HG03196 (cell line): ENCODE measurements around the gene MINK1.
"Not testable (repeated sequence)": the region's sequence is repeated elsewhere in the genome, so short reads cannot be mapped to it uniquely, and the experiment has no call there.

Experiments used
- ATAC-seq: cut with Tn5 transposase; IDR thresholded peaks from one replicate; pipeline ENCODE4 v1.9.1; 2021; ENCODE audit not compliant: unreplicated experiment

Gene MINK1

DNA sequence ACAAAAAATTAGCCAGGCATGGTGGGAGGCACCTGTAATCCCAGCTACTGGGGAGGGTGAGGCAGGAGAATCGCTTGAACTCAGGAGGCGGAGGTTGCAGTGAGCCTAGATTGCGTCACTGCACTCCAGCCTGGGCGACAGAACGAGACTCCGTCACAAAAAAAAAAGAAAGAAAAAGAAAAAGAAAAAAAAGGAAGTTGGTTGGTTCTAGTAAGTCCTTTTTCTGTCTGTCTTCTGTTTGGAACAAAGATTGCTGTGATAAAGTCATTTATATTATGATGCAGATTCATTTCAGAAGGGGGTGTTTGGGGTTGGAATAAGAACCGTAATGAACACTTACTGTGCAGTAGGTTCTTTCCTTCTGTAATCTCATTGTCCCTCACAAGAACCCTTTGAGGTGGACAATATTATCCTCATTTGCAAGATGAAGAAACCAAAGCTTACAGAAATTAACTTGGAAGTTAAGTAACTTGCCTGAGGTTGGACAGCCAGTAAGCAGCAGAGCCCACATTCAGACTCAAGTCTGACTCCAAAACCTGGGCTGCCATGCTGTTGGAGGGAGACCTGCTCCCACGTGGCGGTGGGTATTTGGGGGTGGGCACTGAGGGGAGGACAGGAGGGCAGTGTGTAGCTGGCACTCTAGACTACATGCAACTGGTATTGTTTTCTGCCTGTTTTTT lies 10.3 kb downstream of the MINK1 start:
- no peak for ATAC-seq

DNA sequence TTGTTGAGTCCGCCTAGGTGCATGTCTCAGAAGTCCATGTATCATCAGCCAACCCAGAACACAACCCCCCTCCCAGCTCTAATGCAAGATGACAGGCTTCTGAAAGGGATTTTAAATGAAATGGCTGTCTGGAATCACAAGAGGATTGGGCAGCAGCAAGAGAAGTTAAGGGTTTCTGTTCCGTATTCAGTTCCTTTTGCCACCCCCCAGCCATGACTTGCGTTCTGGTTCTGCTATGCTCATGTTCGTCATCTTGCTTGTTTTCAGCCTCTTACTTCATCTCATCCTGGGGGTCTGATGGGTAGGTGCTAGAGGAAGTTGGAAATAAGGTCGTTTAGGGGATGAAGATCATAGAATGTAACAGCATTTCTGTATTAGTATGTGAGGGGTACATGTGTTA lies 12.0 kb downstream of the MINK1 start:
- ATAC-seq, result no peak

DNA sequence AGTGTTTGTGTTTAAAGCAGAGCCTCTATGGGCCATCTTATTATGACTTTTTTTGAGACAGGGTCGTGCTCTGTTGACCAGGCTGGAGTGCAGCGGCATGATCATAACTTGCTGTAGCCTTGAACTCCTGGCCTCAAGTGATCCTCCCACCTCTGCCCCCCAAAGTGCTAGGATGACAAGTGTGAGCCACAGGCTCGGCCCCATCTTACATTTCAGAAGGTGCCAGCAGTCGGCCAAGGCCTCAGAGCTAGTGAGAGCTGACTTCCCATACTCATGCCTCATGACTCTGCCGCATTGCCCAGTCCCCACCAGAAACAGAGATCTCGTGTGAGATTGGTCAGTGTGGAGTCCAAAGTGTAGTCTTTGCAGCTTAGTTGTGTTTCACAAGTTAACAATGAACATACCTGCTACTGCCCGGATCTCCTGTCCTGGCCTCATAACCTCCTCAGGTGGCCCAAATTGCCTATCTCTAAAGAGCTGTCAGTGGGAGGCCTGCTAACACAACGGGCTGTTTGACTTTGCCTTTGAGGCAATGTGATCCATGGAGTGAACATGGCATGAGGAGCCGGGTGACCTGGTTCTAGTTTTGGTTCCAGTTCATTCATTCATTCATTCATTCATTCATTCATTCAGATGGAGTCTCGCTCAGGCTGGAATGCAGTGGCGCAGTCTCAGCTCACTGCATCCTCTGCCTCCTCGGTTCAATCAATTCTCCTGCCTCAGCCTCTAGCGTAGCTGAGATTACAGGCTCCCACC lies 13.7 kb downstream of the MINK1 start:
- no peak for ATAC-seq

DNA sequence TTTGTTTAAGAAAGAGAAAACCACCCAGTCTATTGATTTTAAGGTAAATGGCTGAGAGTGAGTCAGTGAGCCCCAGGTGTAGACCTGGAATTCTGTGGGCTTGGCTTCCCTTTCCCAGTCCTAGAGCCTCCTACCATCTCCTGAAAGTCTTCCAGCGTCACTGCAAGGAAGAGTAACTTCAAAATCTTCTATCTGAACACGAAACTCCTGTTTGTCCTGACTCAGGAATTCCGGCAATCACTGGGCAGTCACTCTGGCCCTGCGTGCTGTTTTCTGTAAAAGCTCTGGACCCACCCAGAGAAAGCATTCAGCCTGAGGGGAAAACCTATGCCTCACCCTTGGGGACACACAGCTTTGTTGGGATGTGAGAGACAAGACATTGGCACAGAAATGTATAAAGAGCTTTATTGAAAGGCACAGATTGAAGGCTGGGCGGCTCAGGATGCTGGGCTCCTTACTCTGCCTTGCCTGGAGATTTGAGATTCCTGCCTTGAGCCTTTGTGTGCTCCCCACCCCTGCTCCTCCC lies 15.9 kb downstream of the MINK1 start:
- ATAC-seq, result no peak

DNA sequence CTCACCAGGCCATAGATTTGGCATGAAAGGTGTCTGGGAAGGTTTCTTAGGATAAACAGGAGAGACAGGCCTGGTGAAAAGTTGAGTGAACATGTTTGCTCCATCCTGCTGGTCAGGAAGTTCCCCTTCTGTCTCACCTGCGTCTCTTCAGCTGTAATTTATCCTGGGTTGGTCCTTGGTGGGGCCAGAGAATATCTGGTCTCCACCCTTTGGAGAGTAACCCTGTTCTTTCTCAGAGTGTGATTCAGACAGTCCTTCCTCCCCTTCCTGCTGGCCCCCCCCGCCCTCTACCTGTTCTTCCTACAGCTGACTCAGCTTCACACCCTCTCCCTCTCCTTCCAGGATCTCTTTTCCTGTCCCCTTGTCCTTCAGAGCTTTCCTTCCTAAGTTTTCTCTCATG lies 17.1 kb downstream of the MINK1 start:
- no peak for ATAC-seq

DNA sequence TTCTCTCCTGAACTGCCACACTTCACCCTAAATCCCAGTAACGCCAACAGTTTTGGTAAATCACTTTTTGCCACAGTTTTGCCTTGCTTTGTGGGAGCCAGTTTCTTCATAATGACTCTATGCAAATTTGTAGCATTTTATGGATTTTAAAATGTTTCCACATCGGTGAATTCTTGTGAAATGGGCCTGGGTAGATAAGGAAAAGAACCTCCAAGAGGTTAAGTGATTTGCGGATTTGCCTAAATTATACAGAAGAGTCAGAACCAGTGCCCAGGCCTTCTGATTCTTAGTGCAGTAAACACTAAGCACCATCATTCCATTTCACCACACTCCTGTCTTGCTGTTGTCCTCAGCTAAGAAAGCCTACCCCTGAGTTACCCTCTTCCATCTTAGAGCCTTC lies 17.9 kb downstream of the MINK1 start:
- ATAC-seq, result no peak

DNA sequence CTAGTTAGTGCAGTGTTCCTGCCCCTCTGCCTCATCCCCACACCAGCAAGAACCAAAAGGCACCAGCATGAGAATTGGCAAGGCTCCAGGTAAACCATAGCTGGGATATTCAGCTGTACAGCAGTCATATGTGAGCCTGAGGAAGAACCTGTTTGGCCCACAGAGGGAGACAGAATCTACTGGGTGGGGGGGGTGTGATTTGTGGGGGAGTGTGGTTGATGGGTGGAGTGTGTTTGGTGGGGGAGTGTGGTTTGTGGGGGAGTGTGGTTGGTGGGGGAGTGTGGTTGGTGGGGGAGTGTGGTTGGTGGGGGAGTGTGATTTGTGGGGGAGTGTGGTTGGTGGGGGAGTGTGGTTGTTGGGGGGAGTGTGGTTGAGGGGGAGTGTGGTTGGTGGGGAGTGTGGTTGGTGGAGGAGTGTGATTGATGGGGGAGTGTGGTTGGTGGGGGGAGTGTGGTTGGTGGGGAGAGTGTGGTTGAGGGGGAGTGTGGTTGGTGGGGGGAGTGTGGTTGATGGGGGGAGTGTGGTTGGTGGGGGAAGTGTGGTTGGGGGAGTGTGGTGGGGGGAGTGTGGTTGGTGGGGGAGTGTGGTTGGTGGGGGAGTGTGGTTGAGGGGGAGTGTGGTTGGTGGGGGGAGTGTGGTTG lies 19.5 kb downstream of the MINK1 start:
- no peak for ATAC-seq

DNA sequence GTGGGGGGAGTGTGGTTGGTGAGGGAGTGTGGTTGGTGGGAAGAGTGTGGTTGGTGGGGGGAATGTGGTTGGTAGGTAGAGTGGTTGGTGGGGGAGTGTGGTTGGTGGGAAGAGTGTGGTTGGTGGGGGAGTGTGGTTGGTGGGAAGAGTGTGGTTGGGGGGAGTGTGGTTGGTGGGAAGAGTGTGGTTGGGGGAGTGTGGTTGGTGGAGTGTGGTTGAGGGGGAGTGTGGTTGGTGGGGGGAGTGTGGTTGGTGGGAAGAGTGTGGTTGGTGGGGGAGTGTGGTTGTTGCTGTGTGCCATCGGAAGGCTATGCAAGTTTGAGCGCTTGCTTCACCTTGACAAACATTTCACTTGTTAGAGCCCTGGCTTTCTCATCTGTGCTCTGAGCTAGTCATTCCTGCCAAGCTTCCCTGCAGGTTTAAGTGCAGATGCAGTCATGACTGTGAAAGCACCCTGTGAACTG lies 20.1 kb downstream of the MINK1 start:
- no peak for ATAC-seq

DNA sequence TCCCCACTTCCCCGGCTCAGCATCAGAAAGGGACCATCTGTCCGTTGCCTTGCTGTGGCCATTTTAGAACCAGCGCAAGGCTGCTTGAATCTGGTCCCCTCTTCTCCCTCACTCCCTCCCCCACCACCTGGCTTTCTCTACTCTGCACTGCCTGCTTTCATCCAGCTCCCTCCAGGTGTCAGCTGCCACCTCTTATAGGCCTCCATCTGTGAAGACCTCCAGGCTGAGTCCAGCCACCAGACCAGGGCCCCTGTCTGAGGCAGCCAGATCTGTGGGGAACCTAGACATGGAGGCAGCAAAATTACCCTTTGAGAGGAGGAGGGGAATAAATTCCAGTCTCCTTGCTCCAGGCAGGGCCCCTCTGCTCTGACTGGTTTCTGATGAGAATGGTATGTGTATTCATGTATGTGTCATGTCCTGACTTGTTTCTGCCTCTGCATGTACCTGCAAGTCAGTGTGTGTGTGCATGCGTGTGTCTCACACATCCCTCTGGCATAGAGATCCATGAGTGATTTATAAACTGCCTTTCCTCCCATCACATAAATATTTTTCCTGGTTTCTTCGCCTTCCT lies 21.1 kb downstream of the MINK1 start:
- ATAC-seq, result no peak

DNA sequence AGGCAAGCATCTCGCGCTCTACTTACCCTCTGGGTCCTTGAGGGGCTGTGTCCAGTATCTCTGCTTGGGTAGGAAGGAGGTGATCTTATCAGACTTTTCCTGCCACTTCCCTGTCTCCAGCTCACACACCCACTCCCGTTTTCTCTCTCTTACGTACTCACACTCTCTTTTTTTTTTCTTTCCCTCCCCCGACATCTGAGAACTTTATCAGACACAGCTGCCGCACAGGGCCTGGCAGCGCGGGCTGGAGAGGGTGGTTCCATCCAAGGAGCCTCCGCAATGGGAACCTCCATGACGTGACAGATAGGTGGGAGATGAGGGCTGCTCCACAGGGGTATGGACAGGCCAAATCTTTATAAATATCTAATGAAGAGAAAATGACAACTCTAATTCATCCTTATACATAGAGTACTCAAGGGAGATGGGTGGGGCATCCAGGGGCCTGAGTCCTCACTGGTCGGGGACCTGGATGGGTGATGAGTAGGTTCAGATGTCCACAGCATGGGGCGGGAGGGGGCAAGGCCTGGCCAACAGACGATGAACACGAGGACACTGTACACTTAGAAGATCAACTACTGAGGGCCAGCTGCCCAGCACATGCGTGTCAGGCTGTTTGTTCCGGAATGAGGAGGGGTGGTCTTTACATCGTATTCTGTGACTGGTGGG lies 23.3 kb downstream of the MINK1 start:
- no peak for ATAC-seq

DNA sequence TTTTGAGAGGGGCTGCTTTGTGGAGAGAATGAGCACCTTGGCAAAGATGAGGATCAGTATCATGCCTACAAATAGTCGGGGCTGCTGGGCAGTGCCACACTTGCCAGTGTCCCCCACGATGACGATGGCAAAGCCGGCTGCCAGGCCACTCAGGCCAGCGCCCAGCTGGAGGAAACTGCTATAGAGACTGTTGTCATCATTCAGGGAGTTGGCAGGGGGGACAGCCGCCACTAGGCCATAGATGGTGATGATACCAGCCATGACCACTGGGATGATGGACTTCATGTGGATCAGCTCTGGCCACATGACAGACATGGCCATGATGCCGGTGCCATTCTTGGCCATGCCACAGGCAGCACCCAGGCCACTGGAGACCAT lies 23.8 kb downstream of the MINK1 start:
- ATAC-seq, result no peak

DNA sequence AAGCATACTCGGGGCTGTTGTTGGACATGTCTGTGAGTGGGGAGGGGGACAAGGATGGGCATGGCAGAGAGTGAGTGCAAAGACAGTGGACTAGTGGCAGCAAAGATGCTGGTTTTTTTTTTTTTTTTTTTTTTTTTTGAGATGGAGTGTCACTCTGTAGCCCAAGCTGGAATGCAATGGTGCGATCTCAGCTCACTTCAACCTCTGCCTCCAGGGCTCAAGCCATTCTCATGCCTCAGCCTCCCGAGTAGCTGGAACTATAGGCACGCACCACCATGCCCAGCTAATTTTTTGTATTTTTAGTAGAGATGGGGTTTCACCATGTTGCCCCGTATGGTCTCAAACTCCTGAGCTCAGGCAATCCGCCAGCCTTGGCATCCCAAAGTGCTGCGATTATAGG lies 24.2 kb downstream of the MINK1 start:
- not testable (repeated sequence) for ATAC-seq

DNA sequence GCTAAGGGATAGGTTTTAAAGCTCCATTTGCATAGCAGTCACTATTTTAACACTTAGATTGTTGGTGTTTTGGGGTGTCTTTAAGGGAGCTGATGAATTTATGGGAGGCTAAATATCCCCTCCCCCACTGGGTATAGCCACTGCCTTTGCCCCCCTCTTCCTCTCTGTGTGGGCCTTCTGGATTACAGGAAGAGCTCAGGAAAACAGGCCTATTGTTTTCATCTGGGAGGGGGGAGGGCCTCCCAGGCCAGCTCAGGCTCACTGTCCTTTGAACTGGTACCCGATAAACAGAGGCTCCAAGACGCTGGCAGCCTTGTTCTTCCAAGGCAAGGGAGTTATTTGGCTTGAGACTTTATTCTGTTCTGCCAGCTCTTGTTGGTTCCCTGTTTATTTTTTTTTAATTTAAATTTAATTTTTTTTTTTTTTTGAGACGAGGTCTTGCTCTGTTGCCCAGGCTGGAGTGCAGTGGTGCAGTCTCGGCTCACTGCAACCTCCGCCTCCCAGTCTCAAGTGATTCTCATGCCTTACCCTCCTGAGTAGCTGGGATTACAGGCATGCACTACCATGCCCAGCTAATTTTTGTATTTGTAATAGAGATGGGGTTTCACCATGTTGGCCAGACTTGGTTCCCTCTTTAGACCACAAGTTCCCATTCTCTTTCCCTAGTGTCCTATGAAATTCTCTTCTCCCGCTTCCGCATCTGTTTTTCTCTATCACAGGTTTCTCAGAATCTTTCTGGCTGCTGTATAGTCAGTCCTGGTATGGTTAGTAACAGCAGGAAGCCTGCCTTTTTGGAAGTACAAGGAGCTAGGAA lies 25.1 kb downstream of the MINK1 start:
- ATAC-seq, result no peak

DNA sequence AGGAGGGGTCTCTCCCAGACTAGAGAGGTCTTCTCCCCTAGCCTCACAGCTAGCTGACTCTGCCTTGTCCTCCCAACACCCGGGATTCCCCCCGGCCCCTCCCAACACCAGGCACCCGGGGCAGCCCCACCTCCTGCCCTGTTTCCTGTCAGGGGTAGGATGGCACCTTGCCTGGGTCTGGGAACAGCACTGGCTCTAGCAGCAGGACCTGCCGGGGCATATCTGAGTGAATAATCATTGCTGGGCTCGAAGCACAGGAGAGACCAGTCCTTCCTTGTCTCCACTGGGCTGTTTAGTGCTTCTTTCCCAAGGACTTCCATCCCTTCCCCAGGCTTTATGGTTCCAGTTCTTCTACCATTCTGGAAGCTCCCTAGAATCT lies 25.7 kb downstream of the MINK1 start:
- no peak for ATAC-seq

DNA sequence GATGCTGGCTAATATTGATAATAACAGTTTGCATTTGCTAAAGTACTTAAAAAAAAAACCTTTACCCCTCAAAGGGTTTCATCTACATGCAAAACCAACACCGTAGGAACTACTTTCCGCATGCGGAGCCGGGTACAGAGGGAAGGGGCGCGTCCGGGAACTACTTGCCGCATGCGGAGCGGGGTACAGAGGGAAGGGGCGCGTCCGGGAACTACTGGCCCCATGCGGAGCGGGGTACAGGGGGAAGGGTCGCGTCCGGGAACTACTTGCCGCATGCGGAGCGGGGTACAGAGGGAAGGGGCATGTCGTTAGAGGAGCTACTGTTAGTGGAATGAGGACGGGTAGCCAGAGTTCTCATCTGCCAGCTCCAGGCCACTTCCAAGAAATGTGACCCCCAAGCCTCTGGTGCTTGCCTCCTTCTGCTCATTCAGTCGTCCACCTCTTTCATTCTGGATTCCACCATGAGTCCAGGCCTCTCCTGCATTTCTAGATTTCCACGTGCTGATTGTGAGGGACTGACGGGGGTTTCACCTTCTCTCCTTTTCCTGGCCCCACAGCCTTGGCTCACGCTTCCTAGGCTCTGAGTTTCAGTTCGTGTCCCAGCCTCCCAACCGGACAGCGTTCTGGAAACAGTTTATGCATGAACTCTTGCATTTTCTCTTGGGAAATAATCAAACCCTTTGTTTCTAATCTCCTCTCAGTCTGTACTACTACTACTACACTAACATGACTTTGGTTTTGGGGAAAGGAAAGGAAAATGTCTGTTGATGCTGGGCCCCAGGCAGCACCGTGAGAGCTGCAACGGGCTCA lies 26.9 kb downstream of the MINK1 start:
- ATAC-seq, result no peak

DNA sequence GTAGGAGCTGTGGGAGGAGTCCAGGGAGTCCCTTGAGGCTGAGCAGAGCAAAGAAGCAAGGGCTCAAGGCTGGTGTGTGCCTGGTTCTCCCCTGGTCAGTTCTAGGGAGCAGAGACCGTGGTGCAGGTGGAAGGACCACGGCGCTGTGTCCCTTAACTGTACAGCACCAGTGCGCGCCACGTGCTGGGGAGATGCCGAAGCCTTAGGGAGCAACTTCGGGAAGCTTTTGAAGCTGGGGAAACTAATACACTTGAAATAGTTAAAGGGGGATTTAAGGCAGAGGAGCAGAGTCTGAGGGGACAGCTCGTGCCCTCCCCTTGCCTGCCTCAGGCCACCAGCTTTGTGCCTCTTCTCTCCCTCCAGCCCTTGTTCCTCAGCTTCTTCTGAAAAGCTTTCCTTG lies 27.5 kb downstream of the MINK1 start:
- no peak for ATAC-seq

DNA sequence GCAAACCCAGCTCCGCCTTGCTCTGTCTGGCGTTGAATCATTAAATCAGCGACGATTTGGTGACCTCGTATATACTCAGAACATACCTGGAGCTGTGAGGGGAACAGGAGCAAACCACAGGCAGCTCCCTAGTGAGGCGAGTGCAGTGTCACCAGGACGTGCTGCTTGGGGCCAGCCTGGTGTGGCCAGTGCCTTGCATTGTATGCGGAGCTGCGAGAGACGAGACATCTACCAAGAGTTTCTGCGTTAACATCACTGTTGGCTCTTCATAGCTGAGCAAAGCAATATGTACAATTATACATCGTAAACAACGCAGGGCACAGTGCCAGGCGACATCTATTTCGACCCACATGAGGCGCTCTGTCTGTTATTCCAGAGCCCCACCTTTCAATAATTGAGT lies 27.9 kb downstream of the MINK1 start:
- no peak for ATAC-seq

DNA sequence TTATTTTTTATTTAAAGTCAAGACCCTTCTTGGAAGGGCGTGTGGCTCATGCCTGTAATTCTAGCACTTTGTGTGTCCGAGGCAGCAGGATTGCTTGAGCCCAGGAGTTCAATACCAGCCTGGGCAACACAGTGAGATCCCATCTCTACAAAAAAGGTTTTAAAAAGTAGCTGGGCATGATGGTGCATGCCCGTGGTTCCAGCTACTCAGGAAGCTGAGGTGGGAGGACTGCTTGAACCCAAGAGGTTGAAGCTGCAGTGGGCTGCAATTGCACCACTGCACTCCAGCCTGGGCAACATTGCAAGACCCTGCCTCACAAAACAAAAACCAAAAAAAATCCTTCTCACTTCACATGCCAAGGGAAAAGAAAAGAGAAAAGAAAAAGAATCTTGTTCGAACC lies 29.6 kb downstream of the MINK1 start:
- no peak for ATAC-seq

DNA sequence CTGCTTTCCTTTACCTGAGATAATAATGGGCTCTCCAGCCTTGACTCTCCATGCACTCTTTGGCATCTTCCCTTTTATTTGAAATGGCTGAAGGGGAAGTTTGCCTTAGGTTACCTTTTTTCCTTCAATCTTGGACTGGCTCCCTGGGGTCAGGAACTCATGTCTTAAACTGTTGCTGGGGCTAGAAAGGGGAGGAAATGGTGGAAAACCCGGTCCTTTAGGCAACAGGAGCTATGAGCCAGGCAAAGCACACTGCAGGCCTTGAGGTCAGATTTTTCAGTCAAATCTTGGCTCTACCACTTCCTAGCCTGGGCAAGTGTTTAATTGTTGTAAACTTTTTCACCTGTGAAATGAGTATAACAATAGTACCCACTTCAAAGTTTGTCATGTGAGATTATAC lies 30.2 kb downstream of the MINK1 start:
- ATAC-seq, result no peak

DNA sequence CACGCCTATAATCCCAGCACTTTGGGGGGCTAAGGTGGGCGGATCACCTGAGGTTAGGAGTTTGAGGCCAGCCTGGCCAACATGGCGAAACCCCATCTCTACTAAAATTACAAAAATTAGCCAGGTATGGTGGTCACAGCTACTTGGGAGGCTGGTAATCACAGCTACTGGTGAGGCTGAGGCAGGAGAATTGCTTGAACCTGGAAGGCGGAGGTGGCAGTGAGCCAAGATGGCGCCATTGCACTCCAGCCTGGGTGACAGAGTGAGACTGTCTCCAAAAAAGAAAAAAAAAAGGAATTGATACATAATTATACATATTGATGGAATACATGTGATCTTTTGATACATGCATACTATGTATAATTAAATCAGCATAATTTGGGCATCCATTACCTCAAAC lies 34.4 kb downstream of the MINK1 start:
- ATAC-seq, result not testable (repeated sequence)
